Upper lobe of left lung (tissue), 6 donors: ENCODE data around the gene FHL3. TPM values are rescaled to one million over a fixed set of nuclear protein-coding genes. Genes with fewer than 3 reads are reported as not detected.
A peak's percentile ranks its signal among the peaks of the same experiment; 100 is the strongest.

Source experiments
- ATAC-seq, 2 donors: fragments of 200-7000 bp; cut with Tn5 transposase; one replicate each; pipeline ENCODE4 v1.9.1; 2022; ENCODE audit warnings: mild to moderate bottlenecking in 2 of 2, moderate library complexity in 2 of 2; ENCODE audit not compliant: low FRiP score in 2 of 2
- DNase-seq, 2 donors: peaks; one replicate each; pipeline ENCODE4 v3.0.0-alpha.2; 2019 to 2020
- H3K27ac ChIP-seq, 4 donors: fragments of 200-600 bp; sonication (generic); one replicate each; pipeline ENCODE4 v1.5.1; 2016 to 2019
- H3K27me3 ChIP-seq, 4 donors: fragments of 200-600 bp; sonication (generic); one replicate each; pipeline ENCODE4 v1.5.1; 2017 to 2019
- H3K36me3 ChIP-seq, 4 donors: fragments of 200-600 bp; sonication (generic); one replicate each; pipeline ENCODE4 v1.5.1; 2016 to 2019
- H3K4me1 ChIP-seq, 4 donors: fragments of 200-600 bp; sonication (generic); one replicate each; pipeline ENCODE4 v1.5.1; 2018 to 2019
- H3K4me3 ChIP-seq, 4 donors: fragments of 200-600 bp; sonication (generic); one replicate each; pipeline ENCODE4 v1.5.1; 2017 to 2019; ENCODE audit warnings: mild to moderate bottlenecking in 2 of 4, moderate library complexity in 1 of 4
- H3K9me3 ChIP-seq, 4 donors: fragments of 200-600 bp; sonication (generic); one replicate each; pipeline ENCODE4 v1.5.1; 2018 to 2019
- EP300 ChIP-seq, 4 donors: sonication (generic); formaldehyde crosslinking; IDR thresholded peaks; one replicate each; pipeline ENCODE4 v1.5.1; 2017; ENCODE audit warnings: antibody characterized with exemption in 4 of 4, control low read depth in 2 of 4
- POLR2A ChIP-seq, 4 donors: fragments of 450-650 bp; IDR thresholded peaks; one replicate each; pipeline ENCODE4 v1.5.1; 2016 to 2017; ENCODE audit warnings: antibody characterized with exemption in 4 of 4, mild to moderate bottlenecking in 2 of 4
- POLR2AphosphoS5 ChIP-seq, 2 donors: sonication (generic); formaldehyde crosslinking; IDR thresholded peaks; one replicate each; pipeline ENCODE4 v1.5.1; 2017; ENCODE audit warnings: antibody characterized with exemption in 2 of 2
- WGBS, 2 donors: methylation state at CpG; one replicate each; pipeline ENCODE4 v1.1.5; 2017 to 2018; 5-methylcytosine and 5-hydroxymethylcytosine counted together
- total RNA-seq, 6 donors: library from RNA; depleted of rRNA in 4 of 6; stranded (reverse); fragments of >200 nt in 4 of 6; gene quantifications; one replicate each; pipeline versions ENCODE4 v1.1.0 to v1.2.1, GENCODE V29; 2016 to 2021
- TF ChIP-seq, protein P1 (sequence below), 6 experiments: fragments of 450-650 bp in 4 of 6; fragments of 200-600 bp in 2 of 6; sonication (generic) in 2 of 6; IDR thresholded peaks; one replicate each; pipeline ENCODE4 v1.5.1; 2016 to 2019; ENCODE audit warnings: antibody characterized with exemption in 6 of 6
- donor health status: DM: no; HTN: no; CAD: no; lungs with moderate emphysema.
- donor health status: DM: no; HTN: yes; CAD: no; lungs with severe emphysema.

The FHL3 gene
- total RNA-seq, 6 donors from 2014 or later, result 9.5 to 25.8 (median 18.6) TPM

DNA sequence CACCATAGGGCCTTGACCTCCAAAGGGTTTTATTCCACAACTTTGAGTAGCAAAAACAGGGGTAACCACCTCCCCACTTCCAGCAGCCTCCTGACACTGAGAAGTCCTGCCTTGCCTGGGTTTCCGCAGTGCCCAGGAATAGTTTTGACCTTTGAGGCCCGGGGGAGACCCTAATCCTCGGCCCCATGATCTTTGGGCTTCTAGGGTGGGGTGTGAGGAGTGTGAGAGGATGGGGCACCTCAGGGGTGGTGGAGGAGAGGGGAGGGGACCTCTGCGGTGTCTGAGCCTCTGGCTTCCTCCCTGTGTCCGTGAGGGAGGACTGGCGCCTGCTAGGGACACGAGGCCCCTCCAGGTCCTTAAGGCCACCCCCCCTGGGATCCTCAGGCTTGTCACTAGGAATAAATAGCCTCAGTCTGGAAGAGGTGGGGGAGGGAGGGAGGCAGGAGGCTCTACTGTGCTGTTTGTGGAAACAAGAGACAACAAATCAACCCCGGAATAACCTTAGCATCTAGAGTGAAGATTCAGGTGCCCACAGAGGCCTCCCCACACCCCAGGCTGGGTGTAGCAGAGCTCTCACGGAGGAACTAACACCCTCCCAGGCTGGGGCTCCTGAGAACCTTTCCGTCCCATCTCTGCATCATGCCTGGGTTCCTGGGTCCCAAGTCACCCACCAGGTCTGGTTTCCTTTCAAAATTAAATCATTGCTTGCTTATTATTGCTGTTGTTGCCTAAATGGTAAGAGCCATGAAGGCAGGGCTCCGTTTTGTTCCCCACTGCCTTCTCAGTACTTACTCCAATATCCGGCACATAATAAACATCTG is 904 bp upstream of the FHL3 start:
- TF ChIP-seq EP300 (IDR thresholded peaks at IDR 0.05) (no peak), POLR2A (IDR thresholded peaks at IDR 0.05) (no peak), POLR2AphosphoS5 (IDR thresholded peaks at IDR 0.05) (no peak)
- TF ChIP-seq, protein P1, sequence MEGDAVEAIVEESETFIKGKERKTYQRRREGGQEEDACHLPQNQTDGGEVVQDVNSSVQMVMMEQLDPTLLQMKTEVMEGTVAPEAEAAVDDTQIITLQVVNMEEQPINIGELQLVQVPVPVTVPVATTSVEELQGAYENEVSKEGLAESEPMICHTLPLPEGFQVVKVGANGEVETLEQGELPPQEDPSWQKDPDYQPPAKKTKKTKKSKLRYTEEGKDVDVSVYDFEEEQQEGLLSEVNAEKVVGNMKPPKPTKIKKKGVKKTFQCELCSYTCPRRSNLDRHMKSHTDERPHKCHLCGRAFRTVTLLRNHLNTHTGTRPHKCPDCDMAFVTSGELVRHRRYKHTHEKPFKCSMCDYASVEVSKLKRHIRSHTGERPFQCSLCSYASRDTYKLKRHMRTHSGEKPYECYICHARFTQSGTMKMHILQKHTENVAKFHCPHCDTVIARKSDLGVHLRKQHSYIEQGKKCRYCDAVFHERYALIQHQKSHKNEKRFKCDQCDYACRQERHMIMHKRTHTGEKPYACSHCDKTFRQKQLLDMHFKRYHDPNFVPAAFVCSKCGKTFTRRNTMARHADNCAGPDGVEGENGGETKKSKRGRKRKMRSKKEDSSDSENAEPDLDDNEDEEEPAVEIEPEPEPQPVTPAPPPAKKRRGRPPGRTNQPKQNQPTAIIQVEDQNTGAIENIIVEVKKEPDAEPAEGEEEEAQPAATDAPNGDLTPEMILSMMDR (IDR thresholded peaks at IDR 0.05), result no peak
- Histone ChIP-seq H3K36me3 (no peaks in the 10 kb centered on the region), H3K4me3 (peak overlapping the region in 3 of 4 donors; percentile 72 to 79 (median 73)), H3K27me3 (no peaks in the 10 kb centered on the region), H3K4me1 (peaks cover 24 to 41% (median 29%) of the 10 kb centered on the region in 4 donors), H3K9me3 (no peaks in the 10 kb centered on the region), H3K27ac (peak overlapping the region; percentile 44 to 93 (median 76))
- ATAC-seq (peak; percentile 2 to 31), DNase-seq (no peak)
- 66 to 78% methylated on average over 10 to 12 of the region's 12 CpGs for WGBS, 2 donors

DNA sequence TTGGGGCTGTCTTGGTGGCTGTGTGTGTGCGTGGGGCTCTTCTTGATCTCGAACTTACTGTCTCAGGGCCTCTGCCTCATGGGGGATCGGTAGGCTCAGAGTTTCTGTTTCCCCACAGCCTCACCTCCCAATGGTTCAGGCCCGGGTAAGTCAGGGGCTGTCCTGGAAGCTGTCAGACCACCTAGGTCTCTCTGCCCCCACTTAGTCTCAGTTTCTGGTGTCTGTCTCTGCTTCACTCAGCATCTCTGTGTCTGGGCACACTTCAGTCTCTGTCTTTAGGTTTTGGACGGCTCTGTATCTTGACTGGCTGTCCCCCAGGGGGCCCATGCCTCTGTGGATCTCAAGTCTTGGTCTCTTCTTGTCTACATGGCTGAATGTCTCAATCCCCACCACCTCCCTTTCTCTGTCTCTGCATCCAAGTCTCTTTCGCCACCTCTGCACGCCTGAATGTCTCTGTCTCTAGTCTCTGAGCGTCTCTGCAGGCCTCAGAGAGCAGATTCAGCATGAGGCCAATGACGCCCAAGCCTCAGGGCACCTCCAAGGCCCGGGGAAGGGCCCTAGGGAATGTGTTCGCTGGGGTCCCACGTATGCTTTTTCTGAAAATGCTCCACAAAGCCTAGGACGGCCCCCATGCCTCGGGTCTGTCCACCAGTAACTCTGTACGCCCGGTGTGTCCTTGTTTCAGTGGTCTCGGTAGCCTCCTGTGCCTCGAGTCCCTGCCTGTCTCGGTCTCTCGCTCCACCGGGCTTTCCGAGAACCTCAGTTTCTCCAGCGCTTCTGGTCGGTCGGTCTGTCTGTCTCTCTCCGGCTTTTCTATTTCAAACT is 818 bp downstream of the FHL3 start:
- Histone ChIP-seq H3K27ac (peak overlapping the region; percentile 44 to 93 (median 76)), H3K27me3 (no peaks in the 10 kb centered on the region), H3K4me1 (peaks cover 41 to 58% (median 46%) of the 10 kb centered on the region in 4 donors), H3K9me3 (no peaks in the 10 kb centered on the region), H3K4me3 (peak overlapping the region; percentile 38 to 79 (median 72)), H3K36me3 (no peaks in the 10 kb centered on the region)
- no peak for TF ChIP-seq EP300 (IDR thresholded peaks at IDR 0.05)
- WGBS, 2 donors, result 17 to 19% methylated on average over 26 of the region's 26 CpGs
- no peak for ATAC-seq
- no peak for DNase-seq

DNA sequence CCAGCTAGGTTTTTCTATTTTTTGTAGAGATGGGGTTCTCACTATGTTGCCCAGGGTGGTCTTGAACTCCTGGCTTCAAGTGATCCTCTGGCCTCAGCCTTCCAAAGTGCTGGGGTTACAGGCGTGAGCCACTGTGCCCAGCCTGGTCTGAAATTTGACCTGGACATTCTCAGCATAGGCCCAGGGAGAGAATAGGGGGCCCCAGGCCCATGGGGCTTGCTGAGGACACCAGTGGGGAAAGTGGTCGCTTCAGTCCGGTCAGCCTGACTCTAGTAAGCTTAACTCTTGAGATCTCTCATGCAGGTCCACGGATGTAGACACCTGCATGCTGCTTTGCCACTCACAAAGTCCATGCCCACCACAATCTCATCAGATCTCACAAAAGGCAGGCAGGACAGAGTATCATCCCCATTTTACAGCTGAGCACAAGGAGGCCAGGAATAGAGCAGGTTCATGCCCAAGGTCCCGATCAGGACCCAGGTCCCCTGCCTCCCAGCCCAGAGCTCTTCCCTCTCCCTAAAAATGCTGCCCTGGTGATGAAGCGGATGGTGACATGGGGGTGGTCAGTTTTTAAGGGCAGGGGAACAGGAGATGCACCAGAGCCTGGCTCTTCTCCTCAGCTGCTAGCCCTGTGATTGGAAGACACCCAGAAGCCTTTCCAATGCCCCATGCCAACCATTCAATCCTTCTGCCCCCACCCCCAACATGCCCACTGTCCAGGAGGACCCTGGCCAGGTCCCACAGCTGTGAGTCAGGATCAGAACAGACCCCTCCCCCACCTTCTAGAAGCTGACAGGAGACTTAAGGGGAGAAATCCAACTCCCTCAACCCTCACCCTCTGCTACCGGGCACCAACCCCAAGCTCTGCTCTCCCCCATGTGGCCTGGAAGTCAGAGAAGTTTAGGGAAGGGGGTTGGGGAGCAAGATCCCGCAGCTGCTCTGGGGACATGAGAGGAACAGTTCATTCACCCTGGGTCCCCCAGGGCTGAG is 1.8 kb downstream of the FHL3 start:
- ATAC-seq (no peak), DNase-seq (no peak)
- Histone ChIP-seq H3K27me3 (no peaks in the 10 kb centered on the region), H3K4me1 (peaks cover 50 to 68% (median 56%) of the 10 kb centered on the region in 4 donors), H3K27ac (peak overlapping the region; percentile 28 to 93 (median 76)), H3K9me3 (no peaks in the 10 kb centered on the region), H3K4me3 (peak overlapping the region; percentile 38 to 79 (median 72)), H3K36me3 (peaks cover 0 to 4% (median 2%) of the 10 kb centered on the region in 4 donors)
- WGBS, 2 donors, result 78 to 80% methylated on average over 6 to 8 of the region's 8 CpGs
- TF ChIP-seq POLR2A (IDR thresholded peaks at IDR 0.05), result no peak
- TF ChIP-seq POLR2AphosphoS5 (IDR thresholded peaks at IDR 0.05), result no peak
- TF ChIP-seq, protein P1 (IDR thresholded peaks at IDR 0.05), result no peak
- no peak for TF ChIP-seq EP300 (IDR thresholded peaks at IDR 0.05)

DNA sequence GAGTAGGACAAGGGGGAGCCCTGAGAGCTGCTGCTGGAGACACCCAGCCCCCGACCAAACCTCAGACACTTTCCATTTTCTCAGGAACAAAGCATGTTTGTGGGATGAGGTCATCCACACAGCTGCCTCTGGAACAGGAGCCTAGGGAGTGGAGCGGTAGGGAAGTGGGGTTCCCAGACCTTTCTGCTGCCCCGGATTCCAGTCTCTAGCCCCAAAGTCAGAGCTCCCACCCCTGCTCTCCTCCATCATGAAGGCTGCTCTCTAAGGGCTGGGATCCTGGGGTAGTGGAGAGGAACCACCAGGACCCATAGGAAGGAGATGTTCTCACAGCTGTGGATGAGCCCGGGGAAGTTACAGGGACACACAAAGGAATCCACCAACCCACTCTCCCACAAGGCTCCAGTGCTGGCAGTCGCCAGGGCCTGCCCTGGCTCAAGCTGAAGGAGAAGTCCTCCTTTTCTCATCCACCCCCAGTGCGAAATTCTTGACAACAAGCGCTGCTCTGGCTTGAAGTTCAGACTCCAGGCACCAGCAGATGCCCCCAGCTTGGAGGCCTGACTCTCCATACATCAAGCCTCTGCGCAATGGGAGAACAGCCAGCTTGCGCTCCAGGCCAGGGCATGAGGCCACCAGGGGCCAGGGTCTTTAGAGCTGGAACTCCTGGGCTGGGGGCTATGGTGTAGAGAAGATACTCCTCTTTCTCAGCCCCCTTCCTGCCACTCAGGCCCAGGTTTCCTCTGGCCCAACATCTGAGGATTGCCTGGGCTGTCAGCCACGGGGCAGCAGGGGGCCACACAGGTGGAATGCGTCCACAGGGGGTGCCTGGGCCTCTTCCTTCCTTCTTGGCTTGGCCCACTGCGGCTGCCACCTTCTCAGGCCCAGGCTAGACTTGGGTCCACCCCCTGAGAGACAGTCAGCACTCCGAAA is 4.5 kb downstream of the FHL3 start:
- peak overlapping the region; percentile 79 to 92 (median 90) for H3K27ac ChIP-seq
- no peaks in the 10 kb centered on the region for H3K9me3 ChIP-seq
- no peaks in the 10 kb centered on the region for H3K27me3 ChIP-seq
- TF ChIP-seq, protein P1 (IDR thresholded peaks at IDR 0.05), result no peak
- TF ChIP-seq EP300 (IDR thresholded peaks at IDR 0.05) (no peak), POLR2AphosphoS5 (IDR thresholded peaks at IDR 0.05) (no peak), POLR2A (IDR thresholded peaks at IDR 0.05) (no peak)
- peaks cover 57 to 92% (median 78%) of the 10 kb centered on the region in 4 donors for H3K4me1 ChIP-seq
- H3K36me3 ChIP-seq, result peaks cover 0 to 21% (median 7%) of the 10 kb centered on the region in 4 donors
- H3K4me3 ChIP-seq, result peak overlapping the region in 1 of 4 donors; percentile 11
- DNase-seq (no peak), ATAC-seq (peak in 1 of 2 donors; percentile 48)
- WGBS, 2 donors, result 46 to 51% methylated on average over 5 to 13 of the region's 13 CpGs
